Measurements from ENCODE around the gene OR6S1.

OR6S1 gene

DNA sequence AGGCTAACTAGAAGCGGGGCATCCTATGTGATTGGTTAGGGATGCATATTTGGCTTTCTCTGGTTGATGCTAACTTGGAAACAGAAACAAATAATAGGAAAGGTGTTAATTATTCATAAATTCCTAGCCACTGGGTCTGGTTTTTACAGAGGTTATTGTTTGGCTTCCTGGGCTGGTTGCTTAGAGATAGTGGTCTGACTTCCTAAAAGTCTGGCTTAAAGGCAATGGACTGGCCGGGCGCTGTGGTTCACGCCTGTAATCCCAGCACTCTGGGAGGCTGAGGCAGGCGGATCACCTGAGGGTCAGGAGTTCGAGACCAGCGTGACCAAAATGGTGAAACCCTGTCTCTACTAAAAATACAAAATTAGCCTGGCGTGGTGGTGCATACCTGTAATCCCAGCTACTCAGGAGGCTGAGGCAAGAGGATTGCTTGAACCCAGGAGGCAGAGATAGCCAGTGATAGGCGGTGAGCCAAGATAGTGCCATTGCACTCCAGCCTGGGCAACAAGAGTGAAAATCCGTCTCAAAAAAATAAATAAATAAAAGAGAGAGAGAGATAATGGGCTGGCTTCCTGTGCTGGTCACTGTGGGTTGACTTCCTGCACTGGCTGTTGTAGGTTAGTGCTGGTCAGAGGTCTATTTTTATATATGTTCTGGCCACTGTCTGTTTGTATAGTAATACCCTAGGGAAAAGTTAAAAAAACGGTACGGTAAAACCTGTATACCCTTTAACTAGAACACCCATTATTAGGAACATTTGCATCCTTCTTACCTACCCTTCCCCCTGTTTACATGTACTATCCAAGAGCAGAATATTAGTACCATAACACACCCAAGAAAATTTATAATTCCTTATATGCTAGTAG, 24.1 kb downstream of the OR6S1 start:
- DNase-seq, result no peak
- in situ Hi-C loops (cut with HindIII; ENCODE audit: low pct_ligation_motif_present, low pct_unique_long_range_greater_than_20kb, low sequenced_read_pairs), result no loop called here

DNA sequence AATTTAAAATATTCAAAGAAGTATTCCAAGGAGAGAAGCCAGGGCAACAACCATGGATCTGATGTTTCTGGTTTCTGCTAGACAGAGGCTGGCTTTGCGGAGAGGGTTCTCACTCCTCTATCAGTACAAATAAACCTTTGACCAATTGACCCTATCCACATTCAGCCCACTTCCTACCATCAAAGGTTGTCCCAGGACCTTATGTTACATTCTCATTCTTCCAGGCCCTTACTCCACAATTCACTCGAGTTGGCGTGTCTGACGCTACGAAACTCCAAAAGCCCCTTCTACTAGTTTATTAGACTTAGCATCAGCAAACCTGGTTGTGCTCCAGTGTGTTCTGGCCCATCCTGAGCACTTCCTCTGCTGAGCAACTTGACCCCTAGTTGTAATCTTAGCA, 25.5 kb downstream of the OR6S1 start:
- in situ Hi-C loops (cut with HindIII; ENCODE audit: low pct_ligation_motif_present, low pct_unique_long_range_greater_than_20kb, low sequenced_read_pairs), result no loop called here
- DNase-seq, result no peak

DNA sequence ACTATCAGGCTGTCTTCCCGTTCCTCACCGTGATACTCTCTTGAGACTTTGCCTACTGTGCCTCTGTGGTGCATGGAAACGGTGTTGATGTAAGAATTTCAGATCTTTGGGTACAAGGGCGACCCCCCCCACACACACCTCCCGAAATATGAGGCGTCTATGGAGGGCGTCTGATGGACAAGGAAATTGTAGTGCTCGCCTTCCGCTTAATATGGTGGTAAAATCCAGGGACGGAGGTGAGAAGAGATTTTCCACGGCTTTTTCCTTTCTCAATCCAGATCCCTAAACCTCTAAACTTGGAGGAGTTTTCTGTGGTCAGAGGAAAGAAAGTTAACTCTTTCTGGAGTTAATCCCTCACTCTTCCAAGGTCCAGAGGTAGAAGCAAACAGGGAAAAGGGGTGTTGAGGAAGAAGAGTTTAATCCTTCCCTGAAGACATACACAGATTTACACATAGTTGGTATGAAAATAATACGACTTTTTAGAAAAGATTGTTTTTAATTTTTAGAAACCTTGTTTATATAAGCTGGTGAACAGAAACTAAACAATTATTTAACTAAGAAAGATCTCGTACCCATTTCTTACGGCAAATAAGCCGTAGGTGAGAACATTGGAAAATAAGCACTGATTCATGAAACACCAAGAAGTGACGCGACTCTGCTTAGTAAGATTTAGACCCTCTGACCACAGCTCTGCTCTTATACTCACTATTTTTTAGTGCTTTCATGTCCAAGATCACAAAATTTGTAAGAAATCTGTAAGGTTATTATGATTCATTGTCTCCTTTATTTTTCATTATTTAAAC, 27.3 kb downstream of the OR6S1 start:
- peak; percentile 25 for DNase-seq
- in situ Hi-C loops (cut with HindIII; ENCODE audit: low pct_ligation_motif_present, low pct_unique_long_range_greater_than_20kb, low sequenced_read_pairs), result no loop called here

GRCh38 chr14:20613094-20614037, 28.1 kb downstream of the OR6S1 start:
- in situ Hi-C loops (cut with HindIII; ENCODE audit: low pct_ligation_motif_present, low pct_unique_long_range_greater_than_20kb, low sequenced_read_pairs), result no loop called here
- peak; percentile 95 for DNase-seq

DNA sequence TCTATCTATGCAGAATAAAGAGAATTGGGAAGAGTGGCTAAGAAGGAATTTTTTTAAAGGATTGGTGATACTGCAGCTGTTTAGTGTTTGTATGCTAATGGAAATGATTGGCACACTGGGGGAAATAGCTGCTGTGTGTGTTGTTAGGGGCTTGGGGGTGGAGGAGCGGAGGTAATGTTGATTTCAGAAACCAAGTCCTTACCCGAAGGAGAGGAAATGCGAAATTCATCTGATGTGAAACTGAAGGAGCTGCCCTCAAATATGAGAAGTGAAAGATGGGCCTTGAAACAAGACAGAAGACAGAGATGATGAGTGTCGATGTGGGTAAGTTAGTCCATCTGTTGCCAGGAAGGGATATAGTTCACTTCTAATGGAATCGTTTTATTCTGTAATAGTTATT, 29.1 kb downstream of the OR6S1 start:
- no peak for DNase-seq
- in situ Hi-C loops (cut with HindIII; ENCODE audit: low pct_ligation_motif_present, low pct_unique_long_range_greater_than_20kb, low sequenced_read_pairs), result no loop called here

- in situ Hi-C loops (cut with HindIII; ENCODE audit: low pct_ligation_motif_present, low pct_unique_long_range_greater_than_20kb, low sequenced_read_pairs), result no loop called here
- no peak for DNase-seq
These were observed 30.2 kb downstream of the OR6S1 start for GRCh38 chr14:20611277-20611676.

DNA sequence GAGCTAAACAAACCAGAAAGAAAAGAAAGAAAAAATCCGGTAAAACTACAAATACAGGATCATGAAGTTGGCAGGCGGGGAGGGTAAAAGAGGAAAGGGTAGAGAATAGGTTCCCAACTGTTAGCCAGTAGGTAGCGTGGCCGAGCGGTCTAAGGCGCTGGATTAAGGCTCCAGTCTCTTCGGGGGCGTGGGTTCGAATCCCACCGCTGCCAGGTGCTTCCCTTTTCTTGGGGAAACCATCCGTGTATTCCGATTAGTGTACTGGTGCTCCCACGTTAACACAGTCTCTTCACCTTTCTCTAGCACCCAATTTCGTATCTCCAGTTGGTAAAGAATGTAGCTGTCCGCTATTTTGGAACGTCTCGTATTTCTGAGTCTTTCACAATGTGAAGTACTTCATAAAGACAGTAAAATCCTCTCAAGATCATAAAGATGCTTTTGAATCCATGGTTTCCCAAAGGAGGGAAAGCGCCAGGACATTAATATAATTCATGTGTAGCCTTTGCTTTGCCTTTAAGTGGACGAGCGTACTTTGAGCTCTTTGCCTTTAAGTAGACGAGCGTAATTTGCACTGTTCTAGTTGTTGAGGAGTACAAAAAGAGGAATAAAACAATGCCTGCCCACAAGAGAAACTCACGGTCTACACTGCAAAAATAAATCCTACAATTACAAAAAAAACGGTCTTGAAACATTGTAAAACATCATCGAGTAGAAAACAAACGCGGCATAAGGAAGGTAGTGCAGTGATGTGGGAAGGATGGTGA, 31.3 kb downstream of the OR6S1 start:
- in situ Hi-C loops (cut with HindIII; ENCODE audit: low pct_ligation_motif_present, low pct_unique_long_range_greater_than_20kb, low sequenced_read_pairs), result no loop called here
- peak; percentile 67 for DNase-seq

DNA sequence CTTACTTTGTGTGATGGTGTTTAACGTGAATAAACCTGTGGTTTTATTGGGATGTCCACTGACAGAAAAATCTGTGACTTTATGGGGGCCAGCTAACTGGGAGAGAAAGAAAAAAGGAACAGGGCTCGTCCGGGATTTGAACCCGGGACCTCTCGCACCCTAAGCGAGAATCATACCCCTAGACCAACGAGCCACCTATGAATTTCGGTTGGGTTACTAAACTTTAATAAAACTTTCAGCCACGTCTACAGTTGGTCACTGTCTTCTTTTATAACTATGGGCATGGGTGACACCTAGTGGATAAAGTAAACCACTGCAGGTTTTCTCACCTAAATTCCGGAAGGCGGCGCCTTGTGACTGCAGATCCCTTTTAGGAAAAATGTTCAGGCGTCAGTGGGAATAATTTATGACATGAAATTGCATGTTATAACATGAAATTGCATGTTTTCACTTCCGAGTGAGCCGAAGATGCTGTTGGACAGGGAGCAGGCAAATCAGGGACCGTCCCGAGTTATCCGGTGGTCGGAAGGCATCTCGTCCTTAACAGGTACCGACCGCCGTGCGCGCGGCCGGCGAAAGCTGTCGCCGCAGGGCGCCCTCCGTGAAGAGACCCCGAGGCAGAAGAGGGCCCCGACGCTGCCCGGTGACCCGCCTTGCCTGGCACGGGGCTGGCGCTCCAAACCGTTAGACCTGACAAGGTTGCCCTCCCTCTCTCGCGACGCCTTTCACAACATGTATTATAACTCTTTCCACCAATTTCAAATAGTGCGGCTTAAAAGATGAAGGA, 32.1 kb downstream of the OR6S1 start:
- in situ Hi-C loops (cut with HindIII; ENCODE audit: low pct_ligation_motif_present, low pct_unique_long_range_greater_than_20kb, low sequenced_read_pairs), result no loop called here
- peak; percentile 86 for DNase-seq

DNA sequence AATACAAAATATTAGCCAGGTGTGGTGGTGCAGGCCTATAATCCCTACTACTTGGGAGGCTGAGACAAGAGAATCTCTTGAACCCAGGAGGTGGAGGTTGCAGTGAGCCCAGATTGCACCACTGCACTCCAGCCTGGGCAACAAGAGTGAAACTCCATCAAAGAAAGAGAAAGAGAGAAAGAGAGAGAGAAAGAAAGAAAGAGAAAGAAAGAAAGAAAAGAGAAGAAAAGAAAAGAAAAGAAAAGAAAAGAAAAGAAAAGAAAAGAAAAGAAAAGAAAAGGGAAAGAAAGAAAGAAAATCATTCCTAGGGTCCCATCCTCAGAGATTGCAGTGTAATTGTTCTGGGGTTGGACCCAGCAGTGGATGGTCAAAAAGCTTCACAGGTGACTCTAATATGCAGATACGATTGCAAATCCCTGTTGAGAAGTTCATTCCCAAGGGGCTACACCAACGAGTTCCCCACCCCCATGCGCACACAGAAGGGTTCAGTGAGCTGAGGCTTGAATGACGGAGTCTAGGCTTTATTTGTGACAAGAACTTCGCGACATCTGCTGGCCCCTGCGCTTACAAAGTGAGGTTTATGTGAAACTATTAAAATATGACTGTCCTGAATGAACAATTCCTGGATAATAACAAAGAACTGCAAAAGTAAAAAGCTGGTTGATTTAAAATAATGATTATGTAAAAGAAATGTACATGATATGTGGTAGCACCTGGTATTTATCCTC, 32.9 kb downstream of the OR6S1 start:
- in situ Hi-C loops (cut with HindIII; ENCODE audit: low pct_ligation_motif_present, low pct_unique_long_range_greater_than_20kb, low sequenced_read_pairs), result no loop called here
- DNase-seq, result no peak

DNA sequence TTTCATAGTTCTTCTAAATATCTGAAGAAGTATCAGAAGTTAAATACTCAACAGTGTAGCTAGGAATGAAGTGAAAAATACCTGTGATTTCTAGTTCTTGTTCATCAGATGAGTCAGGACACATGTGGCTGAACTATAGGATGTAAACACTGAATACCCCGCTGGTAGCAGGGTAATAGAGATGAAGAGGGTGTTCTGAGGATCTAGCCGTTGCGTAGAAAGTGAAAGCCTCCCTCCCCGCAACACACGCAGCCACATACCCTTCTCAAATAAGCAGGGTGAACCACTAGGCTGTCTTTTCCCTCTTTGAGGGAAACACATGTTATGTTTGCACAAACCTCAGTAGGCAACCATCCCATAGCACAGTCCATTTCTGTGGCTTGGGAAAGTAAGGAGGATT, 33.9 kb downstream of the OR6S1 start:
- in situ Hi-C loops (cut with HindIII; ENCODE audit: low pct_ligation_motif_present, low pct_unique_long_range_greater_than_20kb, low sequenced_read_pairs), result no loop called here
- no peak for DNase-seq

- no peak for DNase-seq
- in situ Hi-C loops (cut with HindIII; ENCODE audit: low pct_ligation_motif_present, low pct_unique_long_range_greater_than_20kb, low sequenced_read_pairs), result no loop called here
These were observed 34.6 kb downstream of the OR6S1 start for GRCh38 chr14:20606902-20607242.

DNA sequence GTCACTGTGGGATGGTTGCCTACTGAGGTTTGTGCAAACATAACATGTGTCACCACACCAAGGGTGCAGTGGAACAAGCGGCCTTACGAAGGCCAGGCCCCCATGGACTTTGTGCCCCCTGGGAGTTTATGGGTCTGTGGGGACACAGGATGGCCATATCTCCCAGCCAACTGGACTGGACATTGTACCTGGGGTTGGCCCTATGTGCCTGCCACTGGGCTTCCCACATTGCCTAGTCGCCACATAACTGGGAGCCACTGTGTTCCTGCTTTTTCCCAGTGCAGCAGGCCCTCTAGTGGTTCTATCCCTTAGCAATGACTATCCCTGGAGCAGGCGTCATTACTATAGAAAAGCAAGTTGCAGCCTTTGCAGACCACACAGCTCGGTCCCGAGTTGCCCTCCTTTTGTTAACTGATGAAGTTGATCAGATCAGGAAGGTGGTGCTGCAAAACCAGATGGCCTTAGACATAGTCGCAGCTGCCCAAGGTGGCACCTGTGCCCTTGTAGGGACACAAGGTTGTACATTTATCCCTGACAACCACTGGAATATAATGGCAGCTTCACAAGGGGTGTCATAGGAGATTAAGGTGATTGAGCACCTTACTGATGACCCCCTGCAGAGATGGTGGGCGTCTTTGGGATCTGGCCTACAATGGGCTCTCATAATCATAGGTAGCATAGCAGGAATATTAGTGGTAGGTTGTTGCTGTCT, 35.1 kb downstream of the OR6S1 start:
- DNase-seq, result peak; percentile 41
- in situ Hi-C loops (cut with HindIII; ENCODE audit: low pct_ligation_motif_present, low pct_unique_long_range_greater_than_20kb, low sequenced_read_pairs), result no loop called here

DNA sequence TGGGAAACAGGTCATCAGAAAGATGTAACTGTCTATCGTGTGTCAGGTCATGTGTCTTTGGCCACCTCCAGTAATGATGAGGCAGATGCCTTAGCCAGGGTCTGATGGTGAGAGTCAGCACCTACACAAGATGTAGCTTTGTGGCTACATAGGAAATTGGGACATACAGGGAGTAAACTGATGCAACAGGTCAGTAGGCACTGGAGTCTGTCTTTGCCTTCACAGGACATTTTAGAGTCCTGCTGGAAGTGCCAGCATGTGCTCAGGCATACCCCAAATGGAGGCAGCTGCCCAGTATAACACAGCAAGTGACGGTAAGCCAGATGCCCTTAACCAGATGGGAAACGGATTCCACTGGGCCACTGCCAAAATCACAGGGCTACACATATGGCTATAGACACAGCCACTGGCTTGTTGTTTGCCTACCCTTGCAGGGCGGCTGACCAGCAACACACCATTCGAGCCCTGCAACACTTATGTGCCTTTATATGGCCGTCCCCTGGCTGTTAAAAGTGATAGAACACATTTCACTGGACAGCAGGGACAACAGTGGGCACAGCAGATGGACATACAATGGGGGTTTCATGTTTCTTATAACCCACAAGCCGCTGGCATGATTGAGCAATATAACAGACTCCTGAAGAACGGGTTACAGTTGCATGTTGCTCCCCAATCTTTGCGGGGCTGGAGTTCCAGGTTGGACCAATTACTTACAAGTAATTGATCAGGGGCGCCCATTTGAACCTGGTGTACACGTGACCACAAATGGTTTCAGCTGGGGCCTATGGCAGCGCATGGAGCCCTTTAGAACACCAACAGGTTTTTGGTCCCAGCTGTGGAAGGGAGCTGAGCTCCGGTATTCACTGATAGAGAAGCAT, 37.4 kb downstream of the OR6S1 start:
- DNase-seq, result no peak
- in situ Hi-C loops (cut with HindIII; ENCODE audit: low pct_ligation_motif_present, low pct_unique_long_range_greater_than_20kb, low sequenced_read_pairs), result no loop called here

- in situ Hi-C loops (cut with HindIII; ENCODE audit: low pct_ligation_motif_present, low pct_unique_long_range_greater_than_20kb, low sequenced_read_pairs), result no loop called here
- DNase-seq, result no peak
These were observed 38.9 kb downstream of the OR6S1 start for GRCh38 chr14:20602583-20602982.

DNA sequence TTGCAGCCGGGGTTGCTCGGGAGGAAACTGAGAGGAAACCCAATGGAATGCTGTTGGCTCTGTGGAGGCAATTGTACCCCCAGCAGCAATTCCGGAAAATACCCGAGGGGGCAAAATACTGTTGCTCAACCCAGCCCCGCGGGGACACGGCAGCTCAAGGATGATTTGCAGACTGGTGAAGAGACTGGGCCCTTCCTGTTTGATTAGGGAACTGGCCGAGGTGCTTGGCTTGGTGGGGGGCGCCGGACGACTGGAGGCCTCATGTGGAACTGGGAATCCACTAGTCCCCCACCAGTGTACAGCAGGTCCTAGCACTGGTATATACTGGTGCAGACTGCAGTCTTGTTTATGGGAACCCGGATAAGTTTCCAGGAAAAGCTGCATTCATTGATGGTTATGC, 40.0 kb downstream of the OR6S1 start:
- in situ Hi-C loops (cut with HindIII; ENCODE audit: low pct_ligation_motif_present, low pct_unique_long_range_greater_than_20kb, low sequenced_read_pairs), result no loop called here
- DNase-seq, result no peak

- in situ Hi-C loops (cut with HindIII; ENCODE audit: low pct_ligation_motif_present, low pct_unique_long_range_greater_than_20kb, low sequenced_read_pairs), result no loop called here
- DNase-seq, result no peak
These were observed 44.4 kb downstream of the OR6S1 start for GRCh38 chr14:20597108-20597507.
